HUES64 (cell line): Measurements from ENCODE around the gene GOLIM4.

Source experiments
- H3K27ac ChIP-seq: 2 replicates; pipeline ENCODE4 v1.7.0; 2013; ENCODE audit warnings: low read depth, low read length, inconsistent platforms
- H3K27me3 ChIP-seq: 2 replicates; pipeline ENCODE4 v1.6.1; 2013; ENCODE audit warnings: mild to moderate bottlenecking, low read length; ENCODE audit not compliant: insufficient read depth
- H3K36me3 ChIP-seq: 2 replicates; pipeline ENCODE4 v1.6.1; 2013; ENCODE audit warnings: mild to moderate bottlenecking, low read length; ENCODE audit not compliant: insufficient read depth
- H3K4me1 ChIP-seq: 2 replicates; pipeline ENCODE4 v1.6.1; 2013; ENCODE audit warnings: mild to moderate bottlenecking, low read length, moderate library complexity; ENCODE audit not compliant: insufficient read depth
- H3K4me3 ChIP-seq: 2 replicates; pipeline ENCODE4 v1.5.1; 2013; ENCODE audit warnings: mild to moderate bottlenecking, low read length, moderate library complexity
- H3K9ac ChIP-seq: 2 replicates; pipeline ENCODE4 v1.6.1; 2013; ENCODE audit warnings: mild to moderate bottlenecking, low read depth, low read length
- H3K9me3 ChIP-seq: 2 replicates; pipeline ENCODE4 v1.6.1; 2013; ENCODE audit warnings: low read depth, low read length; ENCODE audit not compliant: insufficient read depth
- WGBS: fragments of 150-250, 120-280 bp; methylation state at CpG from one replicate; pipeline ENCODE4 v1.1.7; 2013; ENCODE audit warnings: missing lambda C conversion rate; 5-methylcytosine and 5-hydroxymethylcytosine counted together

GOLIM4 gene

DNA sequence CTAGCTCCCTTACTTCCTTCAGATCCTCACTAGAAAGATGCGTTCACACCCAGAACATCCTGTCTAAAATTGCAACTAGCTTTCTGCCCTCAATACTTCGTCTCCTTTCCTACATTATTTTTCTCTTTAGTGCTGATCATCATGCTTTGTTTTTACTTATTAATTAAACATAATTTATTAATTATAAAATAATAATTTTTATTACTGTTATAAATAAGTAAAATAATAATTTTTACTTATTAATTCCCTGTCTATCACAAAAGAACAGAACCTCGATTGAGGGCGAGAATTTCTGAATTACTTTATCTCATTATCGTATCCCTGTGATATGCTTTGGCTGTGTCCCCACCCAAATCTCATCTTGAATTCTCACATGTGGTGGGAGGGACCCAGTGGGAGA is 41.3 kb downstream of the GOLIM4 start:
- no peak overlapping the region for H3K9ac ChIP-seq
- 0 out of 2 replicates have a peak, but pooled peaks cover 3% of the 10 kb centered on the region for H3K9me3 ChIP-seq
- no peak overlapping the region for H3K4me3 ChIP-seq
- no peaks in the 10 kb centered on the region for H3K36me3 ChIP-seq
- WGBS: 97% methylated on average over 5 of the region's 5 CpGs
- no peak overlapping the region for H3K27ac ChIP-seq
- peaks cover under 1% of the 10 kb centered on the region; the same call in 1 of the 2 replicates for H3K4me1 ChIP-seq
- H3K27me3 ChIP-seq: no peaks in the 10 kb centered on the region

DNA sequence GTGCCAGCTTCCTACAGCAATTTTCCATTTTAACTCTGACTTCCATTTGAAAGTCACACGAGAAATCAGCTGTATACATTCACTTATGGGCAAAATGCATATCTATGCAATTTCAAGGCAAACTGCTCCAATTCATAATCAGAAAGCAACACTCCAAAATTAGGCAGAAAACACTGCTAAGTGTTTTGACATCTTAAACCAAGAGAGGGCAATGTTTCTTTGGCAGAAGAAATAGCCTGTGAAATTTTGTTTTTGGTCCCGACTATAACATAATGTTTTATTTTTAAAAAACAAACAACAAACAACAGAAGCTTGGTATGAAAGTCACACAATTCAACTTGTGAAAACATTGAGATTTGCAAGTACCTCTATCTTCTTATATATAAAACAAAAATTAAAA is 42.6 kb downstream of the GOLIM4 start:
- Histone ChIP-seq H3K27me3 (no peaks in the 10 kb centered on the region), H3K4me1 (peaks cover 14% of the 10 kb centered on the region), H3K9ac (no peak overlapping the region), H3K27ac (no peak overlapping the region), H3K9me3 (0 out of 2 replicates have a peak, but pooled peaks cover 3% of the 10 kb centered on the region), H3K4me3 (no peak overlapping the region), H3K36me3 (no peaks in the 10 kb centered on the region)
- WGBS: 83% methylated on average over 1 of the region's 2 CpGs

DNA sequence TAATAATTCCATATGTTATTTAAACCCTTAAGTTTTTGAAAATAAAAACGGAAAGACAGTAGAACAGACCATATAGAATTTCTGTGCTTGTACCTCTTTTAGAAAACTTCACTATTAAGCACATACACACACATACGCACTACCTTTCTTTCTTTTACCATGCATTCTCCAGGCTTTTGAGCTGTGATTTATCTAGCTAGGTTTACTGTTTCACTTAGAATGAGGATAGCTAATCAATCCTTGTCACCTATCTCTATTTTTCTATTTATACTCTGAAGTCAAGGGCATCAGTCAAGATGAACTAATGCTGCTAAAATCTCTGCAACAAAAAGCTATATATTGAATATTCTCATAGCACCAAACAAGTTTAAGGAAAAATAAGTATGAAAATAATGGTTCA is 43.2 kb downstream of the GOLIM4 start:
- WGBS: 95% methylated on average over 2 of the region's 2 CpGs
- H3K27me3 ChIP-seq: no peaks in the 10 kb centered on the region
- no peak overlapping the region for H3K4me3 ChIP-seq
- no peaks in the 10 kb centered on the region for H3K36me3 ChIP-seq
- no peaks in the 10 kb centered on the region for H3K9me3 ChIP-seq
- no peak overlapping the region for H3K9ac ChIP-seq
- H3K4me1 ChIP-seq: peaks cover 17% of the 10 kb centered on the region
- H3K27ac ChIP-seq: no peak overlapping the region

GRCh38 chr3:168051531-168052471 is 43.9 kb downstream of the GOLIM4 start:
- H3K9ac ChIP-seq: no peak overlapping the region
- peaks cover 17% of the 10 kb centered on the region for H3K4me1 ChIP-seq
- H3K9me3 ChIP-seq: no peaks in the 10 kb centered on the region
- H3K36me3 ChIP-seq: no peaks in the 10 kb centered on the region
- H3K4me3 ChIP-seq: no peak overlapping the region
- 95% methylated on average over 8 of the region's 9 CpGs for WGBS
- H3K27ac ChIP-seq: no peak overlapping the region
- no peaks in the 10 kb centered on the region for H3K27me3 ChIP-seq

DNA sequence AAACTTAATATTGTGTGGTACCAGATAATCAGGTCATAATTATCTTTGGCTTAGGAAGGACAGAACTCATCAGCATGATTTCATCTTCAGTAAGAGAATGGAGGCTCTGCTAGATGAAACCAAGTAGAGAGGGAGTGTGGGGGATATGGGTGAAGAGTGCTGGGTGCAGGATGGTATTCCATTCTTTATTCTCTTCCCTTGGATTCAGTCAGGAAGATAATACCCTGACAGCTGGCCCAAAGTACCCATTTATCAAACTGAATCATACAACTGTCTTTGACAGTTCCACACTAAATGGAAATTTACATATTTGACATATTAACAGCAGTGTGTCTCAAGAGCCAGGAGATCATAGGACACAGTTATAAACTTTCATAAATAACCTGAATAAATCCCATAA is 44.7 kb downstream of the GOLIM4 start:
- Histone ChIP-seq H3K4me1 (peaks cover 17% of the 10 kb centered on the region), H3K9me3 (no peaks in the 10 kb centered on the region), H3K9ac (no peak overlapping the region), H3K27ac (no peak overlapping the region), H3K4me3 (no peak overlapping the region), H3K27me3 (no peaks in the 10 kb centered on the region), H3K36me3 (no peaks in the 10 kb centered on the region)

DNA sequence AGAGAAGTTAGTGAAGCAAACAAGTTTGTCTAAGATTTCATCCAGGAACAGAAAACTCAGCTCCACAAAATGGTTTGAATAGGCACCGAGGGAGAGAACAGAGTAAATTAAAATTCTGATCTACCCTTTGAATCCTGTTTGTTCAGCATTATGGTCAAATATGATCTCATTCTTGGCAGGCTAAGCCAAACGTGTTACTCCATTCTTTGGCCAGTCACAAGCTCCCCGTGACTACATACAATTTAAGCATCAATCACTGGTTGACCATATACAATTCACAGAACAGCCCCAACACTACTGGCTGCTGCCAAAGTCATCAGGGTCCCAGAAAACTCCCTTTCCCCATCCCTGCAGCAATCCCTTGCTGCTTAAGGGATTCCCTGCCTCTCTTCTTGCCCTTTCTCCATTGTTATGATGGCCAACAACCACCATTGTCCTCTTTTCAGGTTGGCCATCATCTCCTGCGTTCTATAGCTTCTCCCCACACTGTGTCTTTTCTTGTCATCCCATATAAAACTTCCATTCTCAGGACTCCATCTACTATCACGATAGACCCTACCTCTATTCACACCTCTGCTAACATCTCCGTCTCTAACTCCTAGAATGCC is 46.3 kb downstream of the GOLIM4 start:
- whole genome bisulfite sequencing: 88% methylated on average over 6 of the region's 6 CpGs
- H3K36me3 ChIP-seq: no peaks in the 10 kb centered on the region
- peaks cover 17% of the 10 kb centered on the region for H3K4me1 ChIP-seq
- H3K27me3 ChIP-seq: no peaks in the 10 kb centered on the region
- no peak overlapping the region for H3K27ac ChIP-seq
- no peak overlapping the region for H3K9ac ChIP-seq
- no peak overlapping the region for H3K4me3 ChIP-seq
- H3K9me3 ChIP-seq: no peaks in the 10 kb centered on the region

- no peaks in the 10 kb centered on the region for H3K27me3 ChIP-seq
- no peak overlapping the region for H3K27ac ChIP-seq
- WGBS: 51% methylated on average over 4 of the region's 5 CpGs
- no peak overlapping the region for H3K4me3 ChIP-seq
- peaks cover 17% of the 10 kb centered on the region for H3K4me1 ChIP-seq
- no peaks in the 10 kb centered on the region for H3K36me3 ChIP-seq
- no peaks in the 10 kb centered on the region for H3K9me3 ChIP-seq
- H3K9ac ChIP-seq: no peak overlapping the region
Observed at GRCh38 chr3:168048414-168049330, 47.1 kb downstream of the GOLIM4 start.

DNA sequence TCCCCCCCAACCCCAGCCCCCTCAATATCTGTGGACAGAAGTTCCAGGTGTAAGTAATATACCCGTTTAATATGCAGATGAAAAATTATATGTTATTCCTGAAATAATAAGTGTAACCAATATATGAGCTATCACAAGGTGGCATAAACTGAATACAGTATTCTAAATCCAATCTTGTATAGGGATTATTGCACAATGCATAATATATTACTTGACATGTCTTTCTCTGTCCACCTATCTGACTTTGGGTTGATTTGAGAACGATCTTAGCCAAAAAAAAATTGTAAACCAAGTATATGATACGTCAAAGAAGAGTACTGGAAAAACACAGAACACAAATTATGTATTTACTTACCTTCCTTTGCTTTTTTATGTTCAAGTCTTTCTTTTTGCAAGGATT is 47.8 kb downstream of the GOLIM4 start:
- H3K9ac ChIP-seq: no peak overlapping the region
- no peak overlapping the region for H3K4me3 ChIP-seq
- H3K27ac ChIP-seq: no peak overlapping the region
- H3K4me1 ChIP-seq: peaks cover 17% of the 10 kb centered on the region
- H3K9me3 ChIP-seq: no peaks in the 10 kb centered on the region
- no peaks in the 10 kb centered on the region for H3K27me3 ChIP-seq
- WGBS: 97% methylated on average over 2 of the region's 3 CpGs
- H3K36me3 ChIP-seq: peaks cover 7% of the 10 kb centered on the region

DNA sequence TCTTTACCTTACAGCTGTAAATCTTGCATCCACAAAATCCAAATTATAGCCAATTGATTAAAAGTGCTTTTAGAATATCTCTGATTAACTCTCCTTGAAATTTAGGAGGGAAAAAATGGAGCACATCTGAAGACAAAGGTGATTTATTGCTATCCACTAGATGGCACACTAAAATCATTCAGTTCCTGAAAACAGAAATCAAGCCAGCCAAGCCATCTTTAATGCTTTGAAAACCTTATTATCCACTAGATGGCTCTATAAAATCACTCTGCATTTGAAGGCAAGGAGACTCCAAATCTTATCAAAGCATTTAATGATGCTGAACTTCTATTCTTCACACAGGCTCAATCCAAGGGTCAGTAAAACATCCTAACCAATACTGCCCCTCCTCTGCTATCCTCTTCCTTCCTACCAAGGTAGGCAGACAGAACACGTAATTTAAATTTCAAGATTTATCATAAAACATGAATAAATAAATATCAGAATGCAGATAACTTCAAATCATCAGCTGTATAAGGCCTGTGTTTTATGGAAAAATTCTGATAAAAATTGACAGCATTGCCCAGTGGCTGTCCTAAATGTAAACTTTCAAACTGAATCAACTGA is 48.4 kb downstream of the GOLIM4 start:
- Histone ChIP-seq H3K4me3 (no peak overlapping the region), H3K4me1 (peaks cover 17% of the 10 kb centered on the region), H3K9ac (no peak overlapping the region), H3K9me3 (no peaks in the 10 kb centered on the region), H3K27ac (no peak overlapping the region), H3K27me3 (no peaks in the 10 kb centered on the region), H3K36me3 (peaks cover 12% of the 10 kb centered on the region)
- WGBS: 83% methylated on average over 1 of the region's 1 CpG

DNA sequence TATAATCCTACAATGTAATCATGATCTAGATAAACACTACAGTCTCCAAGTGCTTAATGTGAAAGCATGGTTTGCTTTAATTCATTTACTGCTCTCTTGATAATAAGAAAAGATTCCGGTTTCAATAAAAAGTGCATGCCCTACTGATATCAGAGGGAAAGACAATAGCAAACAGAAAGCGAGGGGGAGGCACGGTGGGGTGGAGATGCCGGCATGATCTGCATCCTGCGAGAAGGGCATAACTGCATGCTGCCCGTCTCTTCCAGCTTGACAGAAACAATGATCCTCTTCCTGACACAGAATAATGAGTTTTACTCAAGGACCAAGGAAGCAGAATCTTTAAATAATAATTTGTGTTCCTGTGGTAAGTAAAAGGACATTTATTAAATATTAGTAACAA is 51.7 kb downstream of the GOLIM4 start:
- Histone ChIP-seq H3K9ac (no peak overlapping the region), H3K36me3 (peaks cover 33% of the 10 kb centered on the region), H3K27ac (no peak overlapping the region), H3K4me3 (no peak overlapping the region), H3K4me1 (peaks cover 12% of the 10 kb centered on the region), H3K9me3 (no peaks in the 10 kb centered on the region), H3K27me3 (no peaks in the 10 kb centered on the region)
- 93% methylated on average over 6 of the region's 6 CpGs for WGBS
